ENCODE measurements around the gene SLC5A7.

The SLC5A7 gene

DNA sequence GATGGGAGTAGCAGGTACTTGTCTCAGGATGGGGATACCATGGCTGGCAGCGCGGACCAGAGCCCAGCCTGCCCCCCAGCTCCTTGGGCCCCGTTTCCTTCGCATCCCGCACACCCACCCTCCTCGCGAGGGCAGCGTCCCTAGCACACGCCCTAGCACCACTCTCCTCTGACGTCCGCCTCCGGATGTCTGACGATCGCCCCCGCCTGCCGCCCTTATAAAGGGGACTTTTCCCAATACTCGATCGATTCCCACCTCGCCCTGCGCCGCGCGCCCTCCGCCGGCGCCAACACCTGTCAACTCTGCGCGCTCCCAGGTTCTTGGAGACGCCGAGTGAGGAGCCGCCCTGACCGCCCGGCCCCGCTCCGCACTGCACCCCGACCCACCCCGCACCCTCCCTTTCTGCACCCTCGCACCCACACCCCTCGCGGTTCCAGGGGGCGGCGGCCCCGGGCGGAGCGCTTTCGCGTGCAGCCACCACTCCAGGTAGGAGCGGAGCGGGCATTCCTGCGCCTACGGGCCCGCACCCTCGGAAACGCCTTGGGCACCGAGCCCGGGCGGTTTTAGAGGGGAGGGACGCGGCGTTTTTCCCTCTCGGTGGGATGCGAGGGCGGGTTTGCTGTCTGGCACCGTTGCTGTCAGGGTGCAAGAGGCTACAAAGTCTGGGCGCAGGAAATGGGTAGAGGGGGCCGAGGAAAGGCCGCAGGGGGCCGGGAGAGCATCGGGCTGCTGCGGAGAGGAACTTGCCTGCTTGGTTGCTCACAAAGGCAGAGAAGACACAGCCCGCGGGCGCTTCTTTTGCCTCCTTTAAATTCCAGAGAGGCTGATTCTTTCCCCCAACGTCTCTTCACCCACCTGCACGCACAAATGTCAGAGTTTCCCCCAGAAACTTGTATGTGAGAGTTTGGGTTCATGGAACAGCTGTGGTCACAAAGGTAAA is at the start of gene SLC5A7:
SLC5A7 (plus strand) TSS at position 247 of the 940 bp plus-strand sequence. CDS start 1,632 bp downstream, outside the sequence.
- no peak within 1 kb of the TSS for H3K4me3 ChIP-seq (ENCODE audit: low read depth, low read length)
- TF ChIP-seq, protein P1, sequence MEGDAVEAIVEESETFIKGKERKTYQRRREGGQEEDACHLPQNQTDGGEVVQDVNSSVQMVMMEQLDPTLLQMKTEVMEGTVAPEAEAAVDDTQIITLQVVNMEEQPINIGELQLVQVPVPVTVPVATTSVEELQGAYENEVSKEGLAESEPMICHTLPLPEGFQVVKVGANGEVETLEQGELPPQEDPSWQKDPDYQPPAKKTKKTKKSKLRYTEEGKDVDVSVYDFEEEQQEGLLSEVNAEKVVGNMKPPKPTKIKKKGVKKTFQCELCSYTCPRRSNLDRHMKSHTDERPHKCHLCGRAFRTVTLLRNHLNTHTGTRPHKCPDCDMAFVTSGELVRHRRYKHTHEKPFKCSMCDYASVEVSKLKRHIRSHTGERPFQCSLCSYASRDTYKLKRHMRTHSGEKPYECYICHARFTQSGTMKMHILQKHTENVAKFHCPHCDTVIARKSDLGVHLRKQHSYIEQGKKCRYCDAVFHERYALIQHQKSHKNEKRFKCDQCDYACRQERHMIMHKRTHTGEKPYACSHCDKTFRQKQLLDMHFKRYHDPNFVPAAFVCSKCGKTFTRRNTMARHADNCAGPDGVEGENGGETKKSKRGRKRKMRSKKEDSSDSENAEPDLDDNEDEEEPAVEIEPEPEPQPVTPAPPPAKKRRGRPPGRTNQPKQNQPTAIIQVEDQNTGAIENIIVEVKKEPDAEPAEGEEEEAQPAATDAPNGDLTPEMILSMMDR (IDR thresholded peaks at IDR 0.05; ENCODE audit: low read depth, low read length) = no peak

DNA sequence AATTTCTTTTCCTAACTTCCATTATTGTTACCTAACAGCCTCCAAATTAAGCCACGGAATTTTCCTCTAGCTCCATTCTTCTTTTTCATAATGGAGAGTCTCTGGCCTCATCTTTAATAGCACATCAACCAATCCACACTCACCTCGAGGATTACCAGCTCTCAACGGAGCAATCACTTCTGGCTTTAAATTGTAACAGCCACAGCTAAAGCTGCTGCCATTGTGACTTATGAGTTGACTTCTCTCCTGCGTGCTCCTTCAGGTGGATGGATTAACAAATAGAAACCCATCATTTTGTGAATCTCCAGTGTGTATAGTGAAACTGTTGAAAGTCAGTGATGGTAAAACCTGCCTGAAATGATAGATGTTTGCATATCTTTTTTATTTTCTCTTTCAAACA is 24.9 kb upstream of the SLC5A7 start:
- H3K4me3 ChIP-seq (ENCODE audit: low read depth, low read length) = no peak overlapping the region
- TF ChIP-seq, protein P1 (IDR thresholded peaks at IDR 0.05; ENCODE audit: low read depth, low read length) = no peak

DNA sequence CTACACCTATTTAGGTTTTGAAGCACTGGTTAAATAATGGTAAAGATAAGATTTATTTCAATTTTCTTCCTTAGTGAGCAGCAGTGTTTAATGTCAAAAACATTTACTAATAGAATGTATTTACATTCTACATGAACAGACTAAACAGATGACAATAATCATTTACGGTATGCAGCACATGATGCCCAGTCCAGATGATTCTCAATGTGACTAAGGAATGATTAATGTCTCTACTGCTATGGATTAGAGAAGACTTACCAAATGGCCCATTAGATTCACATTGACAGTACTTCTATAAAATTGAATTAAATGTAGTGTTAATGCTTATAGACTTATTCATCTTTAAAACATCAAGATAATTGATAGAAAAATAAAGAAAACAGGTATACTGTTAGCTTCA is 22.1 kb upstream of the SLC5A7 start:
- H3K4me3 ChIP-seq (ENCODE audit: low read depth, low read length) = no peak overlapping the region
- TF ChIP-seq, protein P1 (IDR thresholded peaks at IDR 0.05; ENCODE audit: low read depth, low read length) = no peak

DNA sequence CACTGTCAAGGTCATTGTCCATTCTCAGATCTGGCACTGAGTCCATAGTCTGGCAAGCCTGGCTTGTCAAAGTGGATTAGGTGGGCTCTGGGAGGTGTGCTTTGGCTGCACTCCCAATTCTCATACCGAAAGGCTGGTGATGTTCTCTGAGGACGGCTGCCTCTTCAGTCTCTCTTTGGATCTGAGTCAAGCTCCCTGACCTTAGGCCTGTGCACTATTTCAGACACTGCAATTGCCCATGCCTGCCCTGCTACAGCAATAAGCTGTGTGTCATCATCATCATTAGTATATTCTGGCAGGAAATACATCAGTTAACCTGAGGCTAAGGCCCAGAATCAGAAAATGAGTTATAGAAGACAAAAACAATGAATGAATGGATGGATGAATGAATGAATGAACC is 1.6 kb upstream of the SLC5A7 start:
- no peak overlapping the region for H3K4me3 ChIP-seq (ENCODE audit: low read depth, low read length)
- TF ChIP-seq, protein P1 (IDR thresholded peaks at IDR 0.05; ENCODE audit: low read depth, low read length) = no peak

DNA sequence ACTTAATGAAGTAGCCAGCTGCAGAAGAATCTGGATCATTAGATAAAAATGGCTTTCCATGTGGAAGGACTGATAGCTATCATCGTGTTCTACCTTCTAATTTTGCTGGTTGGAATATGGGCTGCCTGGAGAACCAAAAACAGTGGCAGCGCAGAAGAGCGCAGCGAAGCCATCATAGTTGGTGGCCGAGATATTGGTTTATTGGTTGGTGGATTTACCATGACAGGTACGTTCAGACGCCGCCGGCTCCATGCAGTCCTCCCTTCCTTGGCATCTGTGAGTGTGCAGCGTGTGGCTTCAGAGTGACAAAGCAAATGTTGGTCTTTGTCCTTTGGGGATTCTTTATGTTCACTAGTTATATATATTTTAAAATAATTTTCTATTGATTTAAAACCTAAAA is 1.8 kb downstream of the SLC5A7 start:
- no peak overlapping the region for H3K4me3 ChIP-seq (ENCODE audit: low read depth, low read length)
- TF ChIP-seq, protein P1 (IDR thresholded peaks at IDR 0.05; ENCODE audit: low read depth, low read length) = no peak

DNA sequence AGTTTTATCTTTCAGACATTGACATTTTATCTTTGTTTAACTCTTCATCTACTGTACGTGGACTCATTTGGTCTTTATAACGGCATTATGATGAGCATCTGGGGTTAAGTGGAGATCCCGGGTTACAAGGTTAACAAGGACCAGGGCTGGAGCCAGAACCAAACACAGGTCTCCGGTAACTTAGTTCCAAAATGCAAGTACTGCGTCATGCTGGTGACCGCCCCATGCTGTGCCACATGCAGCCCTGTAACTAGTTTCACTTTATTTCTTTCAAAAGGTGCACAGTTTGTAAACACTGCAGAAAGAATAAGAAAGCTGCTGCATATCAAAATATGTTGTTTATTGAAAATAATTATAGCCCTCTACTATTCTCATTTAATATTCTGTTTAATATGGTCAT is 3.1 kb downstream of the SLC5A7 start:
- H3K4me3 ChIP-seq (ENCODE audit: low read depth, low read length) = no peak overlapping the region
- TF ChIP-seq, protein P1 (IDR thresholded peaks at IDR 0.05; ENCODE audit: low read depth, low read length) = no peak

DNA sequence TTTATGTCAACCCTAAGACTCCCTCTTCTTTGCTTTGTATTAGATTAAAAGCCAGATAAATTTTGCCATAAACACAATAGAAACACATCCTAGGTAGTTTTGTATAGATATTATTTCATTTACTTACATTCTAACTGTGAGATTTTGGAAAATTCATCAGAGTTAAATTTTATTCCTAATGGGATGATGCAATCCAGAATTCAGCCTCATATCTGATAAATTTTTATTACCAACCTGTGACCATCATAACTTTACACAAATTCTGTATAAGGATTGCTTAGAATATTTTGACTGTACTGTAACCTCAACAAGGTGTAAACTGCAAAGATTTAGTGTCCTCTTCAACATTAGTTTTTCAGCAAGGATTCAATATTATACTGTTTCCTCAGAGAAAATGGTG is 4.4 kb downstream of the SLC5A7 start:
- no peak overlapping the region for H3K4me3 ChIP-seq (ENCODE audit: low read depth, low read length)
- TF ChIP-seq, protein P1 (IDR thresholded peaks at IDR 0.05; ENCODE audit: low read depth, low read length) = no peak
